Measurements from ENCODE around the gene SP110. TPM values are rescaled to one million over a fixed set of nuclear protein-coding genes. Genes with fewer than 3 reads are reported as not detected.

Gene SP110
- 6.2 to 8.0 TPM (median 6.7 TPM) in 5 replicates for total RNA-seq (2022; extraction: Qiagen RNA extraction; ENCODE audit: low read depth)

GRCh38 chr2:230219419-230220331 is at the start of gene SP110:
TSS of gene SP110 (minus strand) at chr2:230219984. CDS start at chr2:230216927, 3,057 bp downstream.

GRCh38 chr2:230225486-230225885 is 5.7 kb upstream of the SP110 start, which contains the start of gene SP140:
TSS of gene SP140 (plus strand) at chr2:230225736. CDS start at chr2:230225845, 109 bp downstream.

Other genes starting within 250 kb of the SP110 start
- 0.87 to 1.7 TPM (median 1.1 TPM) in 5 replicates for gene SLC16A14, start 151.1 kb downstream of the SP110 start, total RNA-seq (2022; extraction: Qiagen RNA extraction; ENCODE audit: low read depth)
- 0.08 to 0.39 TPM in 2 of 5 replicates, not detected in the others for gene SP140, start 5.8 kb upstream of the SP110 start, total RNA-seq (2022; extraction: Qiagen RNA extraction; ENCODE audit: low read depth)
- 3.4 to 4.8 TPM (median 3.5 TPM) in 5 replicates for gene SP140L, start 107.2 kb upstream of the SP110 start, total RNA-seq (2022; extraction: Qiagen RNA extraction; ENCODE audit: low read depth)
- 26.2 to 31.1 TPM (median 29.3 TPM) in 5 replicates for gene SP100, start 196.2 kb upstream of the SP110 start, total RNA-seq (2022; extraction: Qiagen RNA extraction; ENCODE audit: low read depth)

Measured in A549 treated with RU486 at 1 μM for 4 hours (cell line).